PFSK-1 (cell line): Measurements from ENCODE around the gene BMP2K.

Source experiments
- POLR2AphosphoS5 ChIP-seq: IDR thresholded peaks from 2 replicates; pipeline ENCODE4 v1.6.1; 2012; ENCODE audit warnings: low read depth, mild to moderate bottlenecking, control low read depth, low read length, moderate library complexity
- REST ChIP-seq, 2 experiments: IDR thresholded peaks; 2 replicates each; pipeline versions ENCODE4 v1.6.1 to v1.8.0; 2011 to 2012; ENCODE audit warnings: low read depth in 2 of 2, low read length in 2 of 2, control low read depth in 1 of 2, inconsistent platforms in 1 of 2, mild to moderate bottlenecking in 1 of 2, moderate library complexity in 1 of 2; ENCODE audit not compliant: insufficient read depth in 1 of 2
- SIN3A ChIP-seq: IDR thresholded peaks from 2 replicates; pipeline ENCODE4 v1.6.1; 2012; ENCODE audit warnings: mild to moderate bottlenecking, low read length, moderate library complexity, borderline replicate concordance; ENCODE audit not compliant: insufficient read depth
- TAF1 ChIP-seq: IDR thresholded peaks from 2 replicates; pipeline ENCODE4 v1.6.1; 2012; ENCODE audit warnings: low read length, control low read depth, borderline replicate concordance; ENCODE audit not compliant: insufficient read depth

DNA sequence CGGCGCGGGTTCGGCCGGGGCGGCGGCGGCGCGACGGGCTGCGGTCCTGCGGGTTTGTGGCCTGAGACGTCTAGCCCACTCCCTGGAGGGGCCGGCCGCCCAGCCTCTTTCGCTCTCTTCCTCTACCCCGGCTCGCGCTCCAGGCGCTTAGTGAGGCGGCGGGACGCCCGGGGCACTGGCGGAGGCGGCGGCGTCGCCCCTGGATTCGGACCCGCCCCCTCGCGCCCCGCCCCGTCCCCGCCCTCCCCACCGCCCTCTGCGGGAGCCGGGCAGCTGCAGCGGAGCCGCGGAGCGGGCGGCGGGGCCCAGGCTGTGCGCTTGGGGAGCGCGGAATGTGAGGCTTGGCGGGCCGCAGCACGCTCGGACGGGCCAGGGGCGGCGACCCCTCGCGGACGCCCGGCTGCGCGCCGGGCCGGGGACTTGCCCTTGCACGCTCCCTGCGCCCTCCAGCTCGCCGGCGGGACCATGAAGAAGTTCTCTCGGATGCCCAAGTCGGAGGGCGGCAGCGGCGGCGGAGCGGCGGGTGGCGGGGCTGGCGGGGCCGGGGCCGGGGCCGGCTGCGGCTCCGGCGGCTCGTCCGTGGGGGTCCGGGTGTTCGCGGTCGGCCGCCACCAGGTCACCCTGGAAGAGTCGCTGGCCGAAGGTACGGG lies at the start of gene BMP2K:
- TF ChIP-seq SIN3A (peak; percentile 63; the same call in 1 of the 2 replicates), POLR2AphosphoS5 (peak; percentile 61), REST (IDR thresholded peaks at IDR 0.05; ENCODE audit: insufficient read depth in 1 of 2, low read depth in 2 of 2, low read length in 2 of 2) (0 out of 4 replicates have a peak, but pooled peaks of 1 of the 2 experiments have one; percentile 6), TAF1 (no peak)
